Tibial nerve (tissue), 3 donors: ENCODE data around the gene MAPT.

Experiments used
- POLR2A ChIP-seq, 2 donors: fragments of 450-650 bp; IDR thresholded peaks; one replicate each; pipeline ENCODE4 v1.6.1; 2017; ENCODE audit warnings: antibody characterized with exemption in 2 of 2, mild to moderate bottlenecking in 2 of 2, moderate library complexity in 2 of 2
- TF ChIP-seq, protein P1 (sequence below), 5 experiments: fragments of 200-600 bp in 3 of 5; fragments of 450-650 bp in 2 of 5; sonication (generic) in 3 of 5; IDR thresholded peaks; one replicate each; pipeline ENCODE4 v1.5.1; 2016 to 2019; ENCODE audit warnings: antibody characterized with exemption in 5 of 5, mild to moderate bottlenecking in 3 of 5, moderate library complexity in 2 of 5

DNA sequence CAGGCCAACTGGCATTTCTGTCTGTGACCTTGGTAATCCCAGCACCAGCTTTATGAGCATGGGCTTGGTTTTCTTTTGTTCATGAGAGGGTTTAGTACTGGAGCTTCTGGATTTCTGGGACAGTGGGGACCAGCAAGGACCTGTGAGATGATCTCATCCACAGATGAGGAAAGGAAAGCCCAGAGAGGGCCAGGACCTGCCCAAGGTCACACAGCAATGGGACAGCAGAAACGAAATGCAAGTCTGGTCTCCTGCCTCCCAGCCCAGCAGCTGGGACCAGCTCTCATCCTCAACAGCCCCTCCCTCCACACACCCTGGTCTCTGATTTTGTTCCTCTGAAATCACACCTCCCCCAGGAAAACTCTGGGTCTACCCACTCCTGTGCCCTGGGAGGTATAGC, 42.5 kb upstream of the MAPT start:
- TF ChIP-seq, protein P1, sequence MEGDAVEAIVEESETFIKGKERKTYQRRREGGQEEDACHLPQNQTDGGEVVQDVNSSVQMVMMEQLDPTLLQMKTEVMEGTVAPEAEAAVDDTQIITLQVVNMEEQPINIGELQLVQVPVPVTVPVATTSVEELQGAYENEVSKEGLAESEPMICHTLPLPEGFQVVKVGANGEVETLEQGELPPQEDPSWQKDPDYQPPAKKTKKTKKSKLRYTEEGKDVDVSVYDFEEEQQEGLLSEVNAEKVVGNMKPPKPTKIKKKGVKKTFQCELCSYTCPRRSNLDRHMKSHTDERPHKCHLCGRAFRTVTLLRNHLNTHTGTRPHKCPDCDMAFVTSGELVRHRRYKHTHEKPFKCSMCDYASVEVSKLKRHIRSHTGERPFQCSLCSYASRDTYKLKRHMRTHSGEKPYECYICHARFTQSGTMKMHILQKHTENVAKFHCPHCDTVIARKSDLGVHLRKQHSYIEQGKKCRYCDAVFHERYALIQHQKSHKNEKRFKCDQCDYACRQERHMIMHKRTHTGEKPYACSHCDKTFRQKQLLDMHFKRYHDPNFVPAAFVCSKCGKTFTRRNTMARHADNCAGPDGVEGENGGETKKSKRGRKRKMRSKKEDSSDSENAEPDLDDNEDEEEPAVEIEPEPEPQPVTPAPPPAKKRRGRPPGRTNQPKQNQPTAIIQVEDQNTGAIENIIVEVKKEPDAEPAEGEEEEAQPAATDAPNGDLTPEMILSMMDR (IDR thresholded peaks at IDR 0.05) = no peak
- TF ChIP-seq POLR2A (IDR thresholded peaks at IDR 0.05) = no peak
